ENCODE results near the gene LRRC61.

LRRC61 gene

GRCh38 chr7:150357771-150358427 lies 34.7 kb downstream of the LRRC61 start:
- H3K9ac ChIP-seq = no peak overlapping the region
- H3K27ac ChIP-seq = no peak overlapping the region
- no peaks in the 10 kb centered on the region for H3K27me3 ChIP-seq (ENCODE audit: control insufficient read depth, insufficient read depth, low read length)
- no peaks in the 10 kb centered on the region for H3K79me2 ChIP-seq
- no peak overlapping the region for H2AFZ ChIP-seq
- no peak overlapping the region for H3K4me2 ChIP-seq (ENCODE audit: low read length)
- no peaks in the 10 kb centered on the region for H3K36me3 ChIP-seq (ENCODE audit: control insufficient read depth, insufficient read depth, low read length)
- no peaks in the 10 kb centered on the region for H3K4me1 ChIP-seq
- H3K9me3 ChIP-seq (ENCODE audit: control insufficient read depth, low read length) = no peaks in the 10 kb centered on the region
- no peak overlapping the region for H3K4me3 ChIP-seq (ENCODE audit: low read depth, low read length)
- TF ChIP-seq CTCF (IDR thresholded peaks at IDR 0.05) = no peak

GRCh38 chr7:150358433-150358832 lies 35.3 kb downstream of the LRRC61 start:
- no peak overlapping the region for H3K27ac ChIP-seq
- no peak overlapping the region for H3K4me3 ChIP-seq (ENCODE audit: low read depth, low read length)
- H3K4me1 ChIP-seq = no peaks in the 10 kb centered on the region
- no peak for TF ChIP-seq CTCF (IDR thresholded peaks at IDR 0.05)
- H3K36me3 ChIP-seq (ENCODE audit: control insufficient read depth, insufficient read depth, low read length) = no peaks in the 10 kb centered on the region
- H3K4me2 ChIP-seq (ENCODE audit: low read length) = no peak overlapping the region
- no peaks in the 10 kb centered on the region for H3K9me3 ChIP-seq (ENCODE audit: control insufficient read depth, low read length)
- no peaks in the 10 kb centered on the region for H3K79me2 ChIP-seq
- H3K9ac ChIP-seq = no peak overlapping the region
- no peak overlapping the region for H2AFZ ChIP-seq
- no peaks in the 10 kb centered on the region for H3K27me3 ChIP-seq (ENCODE audit: control insufficient read depth, insufficient read depth, low read length)

GRCh38 chr7:150358988-150359621 lies 36.0 kb downstream of the LRRC61 start:
- no peak overlapping the region for H3K4me2 ChIP-seq (ENCODE audit: low read length)
- H3K4me3 ChIP-seq (ENCODE audit: low read depth, low read length) = no peak overlapping the region
- H2AFZ ChIP-seq = no peak overlapping the region
- H3K4me1 ChIP-seq = no peaks in the 10 kb centered on the region
- TF ChIP-seq CTCF (IDR thresholded peaks at IDR 0.05) = no peak
- H3K79me2 ChIP-seq = no peaks in the 10 kb centered on the region
- no peaks in the 10 kb centered on the region for H3K9me3 ChIP-seq (ENCODE audit: control insufficient read depth, low read length)
- H3K27ac ChIP-seq = no peak overlapping the region
- no peaks in the 10 kb centered on the region for H3K36me3 ChIP-seq (ENCODE audit: control insufficient read depth, insufficient read depth, low read length)
- no peaks in the 10 kb centered on the region for H3K27me3 ChIP-seq (ENCODE audit: control insufficient read depth, insufficient read depth, low read length)
- no peak overlapping the region for H3K9ac ChIP-seq

- TF ChIP-seq CTCF (IDR thresholded peaks at IDR 0.05) = no peak
- Histone ChIP-seq H3K4me1 (no peaks in the 10 kb centered on the region), H3K36me3 (ENCODE audit: control insufficient read depth, insufficient read depth, low read length) (no peaks in the 10 kb centered on the region), H3K79me2 (no peaks in the 10 kb centered on the region), H3K27ac (no peak overlapping the region), H2AFZ (no peak overlapping the region), H3K27me3 (ENCODE audit: control insufficient read depth, insufficient read depth, low read length) (no peaks in the 10 kb centered on the region), H3K9me3 (ENCODE audit: control insufficient read depth, low read length) (no peaks in the 10 kb centered on the region), H3K4me2 (ENCODE audit: low read length) (no peak overlapping the region), H3K9ac (no peak overlapping the region), H3K4me3 (ENCODE audit: low read depth, low read length) (no peak overlapping the region)
These were observed 36.6 kb downstream of the LRRC61 start for GRCh38 chr7:150359622-150360362.
